ENCODE results near the gene KIF21A.

The KIF21A gene

GRCh38 chr12:39431002-39431796 is 11.7 kb downstream of the KIF21A start:
- DNase-seq = no peak

DNA sequence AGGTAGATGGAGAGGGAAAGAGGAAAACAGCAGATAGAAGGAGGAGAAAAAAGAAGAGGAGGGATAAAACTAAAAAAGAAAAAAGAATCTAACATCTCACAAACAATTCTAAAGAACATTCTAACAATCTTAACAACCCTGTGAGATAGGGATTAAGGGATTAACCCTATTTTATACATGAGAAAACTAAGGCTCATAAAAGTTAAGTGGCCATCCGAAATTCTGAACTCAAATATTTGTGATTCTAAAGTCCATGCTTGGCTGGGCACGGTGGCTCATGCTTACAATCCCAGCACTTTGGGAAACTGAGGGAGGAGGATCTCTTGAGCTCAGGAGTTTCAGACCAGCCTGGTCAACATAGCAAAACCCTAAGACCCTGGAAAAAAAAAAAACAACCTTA is 13.1 kb downstream of the KIF21A start:
- no peak for DNase-seq

DNA sequence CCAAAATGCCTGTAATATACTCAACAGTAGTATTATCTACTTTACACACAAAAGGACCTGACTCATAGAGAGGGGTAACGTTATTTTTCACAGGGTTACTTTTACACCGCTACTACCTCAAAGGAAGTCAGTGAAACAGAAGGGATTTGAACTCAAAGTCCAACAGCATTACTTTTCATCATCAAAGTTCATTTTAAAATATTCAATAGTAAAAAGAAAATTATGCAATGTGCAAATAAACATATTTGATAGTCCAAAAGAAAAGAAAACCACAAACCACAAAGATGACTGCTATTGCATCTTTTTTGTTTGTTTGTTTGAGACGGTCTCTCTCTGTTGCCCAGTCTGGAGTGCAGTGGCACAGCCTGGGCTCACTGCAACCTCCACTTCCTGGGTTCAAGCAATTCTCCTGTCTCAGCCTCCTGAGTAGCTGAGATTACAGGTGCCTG is 15.5 kb downstream of the KIF21A start:
- DNase-seq = no peak

GRCh38 chr12:39426636-39427240 is 16.2 kb downstream of the KIF21A start:
- no peak for DNase-seq

DNA sequence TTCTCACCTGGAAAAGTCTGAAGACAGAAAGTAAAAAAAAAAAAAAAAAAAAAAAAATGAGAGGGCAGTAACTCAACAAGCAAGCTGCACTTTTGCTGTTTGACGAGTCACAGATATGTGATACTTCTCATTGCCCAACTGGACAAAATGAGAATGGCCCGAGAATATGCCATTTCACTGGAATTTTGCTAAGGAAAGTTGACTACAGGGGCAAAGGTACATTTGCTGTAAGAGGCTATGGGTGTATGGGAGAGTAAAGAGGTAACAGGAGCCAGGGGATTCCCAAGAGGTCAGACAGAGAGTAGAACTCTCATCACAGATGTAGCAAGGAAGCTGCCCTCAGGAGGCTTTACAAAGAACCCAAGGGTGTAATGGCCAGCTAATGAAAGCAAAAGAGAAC is 22.9 kb downstream of the KIF21A start:
- DNase-seq = no peak

GRCh38 chr12:39419471-39419870 is 23.4 kb downstream of the KIF21A start:
- DNase-seq = no peak

DNA sequence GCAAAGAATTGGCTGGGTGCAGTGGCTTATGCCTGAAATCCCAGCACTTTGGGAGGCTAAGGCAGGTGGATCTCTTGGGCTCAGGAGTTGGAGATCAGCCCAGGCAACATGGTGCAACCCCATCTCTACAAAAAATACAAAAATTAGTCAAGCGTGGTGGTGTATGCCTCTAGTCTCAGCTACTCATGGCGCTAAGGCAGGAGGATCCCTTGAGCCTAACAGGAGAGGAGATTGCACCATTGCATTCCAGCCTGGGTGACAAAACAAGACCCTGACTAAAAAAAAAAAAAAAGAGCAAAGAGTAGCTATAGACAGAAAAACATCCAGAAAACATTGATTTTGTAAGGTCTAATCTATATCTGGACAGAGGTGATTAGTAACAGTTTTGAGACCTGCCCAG is 25.0 kb downstream of the KIF21A start:
- no peak for DNase-seq

DNA sequence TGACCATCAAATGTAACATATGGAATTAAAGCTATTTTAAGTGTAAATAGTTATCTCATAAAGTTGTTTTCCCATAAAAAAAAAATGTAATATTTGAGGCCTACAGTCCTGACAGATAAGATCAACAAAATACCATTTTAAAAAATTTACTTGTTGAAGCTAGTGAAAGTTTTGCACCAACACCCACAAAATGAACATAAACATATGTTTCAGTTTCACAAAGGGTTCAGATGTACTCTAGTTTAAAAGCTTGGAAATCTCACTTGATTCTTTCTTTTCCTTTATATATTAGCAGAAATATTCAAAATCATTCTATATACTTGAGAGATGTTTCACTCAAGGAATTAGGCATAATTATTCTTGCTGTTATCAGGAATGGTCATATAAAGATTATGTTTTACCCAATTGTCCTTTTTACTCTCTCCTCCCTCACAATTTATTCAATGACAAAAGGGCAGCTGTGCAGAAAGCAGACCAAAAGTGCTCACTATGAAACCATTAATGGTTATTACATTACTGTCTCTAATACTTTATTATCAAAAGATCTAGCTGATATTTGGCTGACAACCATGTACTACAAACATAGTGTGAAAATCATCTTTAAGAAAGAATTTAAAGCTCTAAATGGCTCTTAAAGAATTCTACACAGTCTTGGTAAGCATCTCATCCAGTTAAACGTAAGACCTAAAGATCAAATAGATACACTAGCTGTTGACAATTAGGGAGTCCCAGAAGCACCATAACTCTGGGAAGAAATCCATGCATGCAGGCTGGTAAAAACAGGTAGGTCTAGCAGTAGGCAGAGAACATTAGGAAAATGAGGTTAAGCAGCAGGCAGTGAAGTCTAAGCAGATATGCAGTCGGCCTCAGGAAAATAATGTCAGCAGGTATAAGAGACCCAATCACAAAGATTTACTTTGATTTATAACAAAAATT is 28.8 kb downstream of the KIF21A start:
- no peak for DNase-seq

DNA sequence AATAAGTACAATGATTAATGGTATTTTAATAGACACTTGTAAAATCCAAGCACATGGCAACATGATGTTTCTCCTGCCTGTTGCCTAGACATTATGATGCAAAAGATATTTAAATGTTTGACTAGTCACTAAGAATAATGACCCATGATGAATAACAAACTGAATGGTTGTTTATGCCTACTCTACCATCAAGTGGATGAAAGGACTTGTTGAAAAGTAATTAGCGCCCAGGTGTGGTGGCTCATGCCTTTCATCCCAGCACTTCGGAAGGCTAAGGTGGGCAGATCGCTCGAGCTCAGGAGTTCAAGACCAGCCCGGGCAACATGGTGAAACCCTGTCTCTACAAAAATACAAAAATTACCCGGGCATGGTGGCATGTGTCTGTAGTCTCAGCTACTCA is 30.7 kb downstream of the KIF21A start:
- DNase-seq = no peak

DNA sequence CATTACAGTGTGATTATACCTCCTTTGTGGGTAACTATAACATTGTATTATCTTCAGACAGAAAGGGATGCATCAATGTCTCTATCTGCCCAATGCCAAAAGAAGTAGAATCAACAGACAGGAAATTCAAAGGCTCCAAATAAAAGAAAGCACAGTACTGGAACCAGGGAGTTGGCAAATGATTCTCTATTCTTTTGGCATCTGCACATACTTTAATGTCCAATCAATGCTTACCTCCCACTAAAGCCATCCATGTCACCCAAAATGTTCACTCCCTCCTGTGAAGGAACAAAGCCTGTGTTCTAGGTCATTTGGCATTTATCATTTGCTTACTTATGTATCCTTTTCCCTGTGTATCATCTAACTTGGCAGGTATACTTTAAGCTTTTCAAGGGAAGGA is 36.7 kb downstream of the KIF21A start:
- no peak for DNase-seq

GRCh38 chr12:39405580-39405979 is 37.3 kb downstream of the KIF21A start:
- DNase-seq = no peak

DNA sequence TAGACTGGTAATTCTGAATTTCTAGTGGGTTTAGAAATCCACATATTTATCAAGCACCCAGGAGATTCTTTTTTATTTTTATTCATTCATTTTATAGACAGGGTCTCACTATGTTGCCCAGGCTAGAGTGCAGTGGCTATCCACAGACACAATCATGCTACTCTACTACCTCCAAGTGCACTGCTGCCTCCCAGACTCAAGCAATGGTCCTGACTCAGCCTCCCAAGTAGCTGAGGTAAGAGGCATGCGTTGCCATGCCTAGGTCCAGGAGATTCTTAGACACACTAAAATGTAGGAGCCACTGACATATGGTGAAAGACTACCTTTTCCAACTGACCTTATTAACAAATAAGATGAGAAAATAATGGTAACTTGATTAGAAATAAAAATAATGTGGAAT is 38.9 kb downstream of the KIF21A start:
- no peak for DNase-seq

DNA sequence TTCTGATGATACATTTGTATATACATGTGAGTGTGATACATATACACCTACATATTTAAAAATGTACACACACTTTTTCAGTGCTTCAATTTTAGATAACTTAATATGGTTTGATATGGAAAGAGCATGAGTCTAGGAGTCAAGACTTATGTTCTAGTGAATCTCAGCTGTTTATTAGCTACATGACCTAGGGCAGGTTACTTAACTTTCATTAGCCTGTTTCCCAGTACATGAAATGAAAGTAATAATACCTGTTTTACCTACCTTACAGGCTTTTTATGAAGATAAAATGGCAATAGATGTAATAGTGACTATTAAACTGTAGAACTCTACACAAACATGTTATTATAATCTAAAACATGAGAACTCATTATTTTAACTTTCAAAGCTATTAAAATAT is 39.5 kb downstream of the KIF21A start:
- DNase-seq = no peak

DNA sequence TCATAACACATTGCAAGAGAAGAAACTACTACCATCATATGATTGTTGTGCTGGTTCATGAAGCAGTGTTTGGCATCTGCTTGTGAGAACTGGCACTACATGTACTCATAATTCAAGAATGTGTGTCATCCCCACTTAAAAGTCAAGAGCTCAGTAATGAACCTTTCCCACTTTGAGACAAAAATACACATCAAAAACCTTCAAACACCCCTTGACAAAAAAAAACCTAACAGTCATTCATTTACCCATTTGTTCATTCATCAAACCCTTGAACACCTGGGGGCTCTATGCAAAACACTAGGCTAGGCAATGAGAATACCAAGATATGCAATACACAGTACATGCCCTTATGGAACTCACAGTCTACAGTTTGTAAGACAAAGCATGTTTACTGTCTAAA is 40.0 kb downstream of the KIF21A start:
- DNase-seq = no peak

DNA sequence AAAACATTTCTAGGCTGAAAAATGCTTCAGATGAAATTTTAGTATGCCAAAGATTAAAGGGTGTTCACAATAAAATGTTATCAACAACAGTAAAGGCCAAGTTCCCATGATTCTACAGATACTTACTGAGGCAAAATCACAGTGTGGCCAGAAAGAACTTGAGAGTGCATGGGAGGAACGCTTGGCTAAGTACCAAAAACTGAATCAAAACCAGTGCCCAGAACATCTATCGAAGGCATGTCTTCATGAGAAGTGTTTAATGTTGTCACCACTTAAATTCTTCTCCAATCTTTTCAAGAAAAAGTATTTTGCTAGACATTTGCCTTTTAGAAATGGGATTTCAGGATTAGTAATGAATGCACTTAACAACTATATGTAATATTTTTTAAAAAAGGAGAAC is 41.5 kb downstream of the KIF21A start:
- DNase-seq = no peak

GRCh38 chr12:39395866-39396265 is 47.1 kb downstream of the KIF21A start:
- no peak for DNase-seq

GRCh38 chr12:39393890-39394289 is 49.0 kb downstream of the KIF21A start:
- no peak for DNase-seq

GRCh38 chr12:39393179-39393578 is 49.7 kb downstream of the KIF21A start:
- DNase-seq = no peak

GRCh38 chr12:39392154-39392925 is 50.6 kb downstream of the KIF21A start:
- no peak for DNase-seq

GRCh38 chr12:39390752-39391151 is 52.2 kb downstream of the KIF21A start:
- no peak for DNase-seq

- no peak for DNase-seq
These were observed 53.3 kb downstream of the KIF21A start for GRCh38 chr12:39389399-39390150.

DNA sequence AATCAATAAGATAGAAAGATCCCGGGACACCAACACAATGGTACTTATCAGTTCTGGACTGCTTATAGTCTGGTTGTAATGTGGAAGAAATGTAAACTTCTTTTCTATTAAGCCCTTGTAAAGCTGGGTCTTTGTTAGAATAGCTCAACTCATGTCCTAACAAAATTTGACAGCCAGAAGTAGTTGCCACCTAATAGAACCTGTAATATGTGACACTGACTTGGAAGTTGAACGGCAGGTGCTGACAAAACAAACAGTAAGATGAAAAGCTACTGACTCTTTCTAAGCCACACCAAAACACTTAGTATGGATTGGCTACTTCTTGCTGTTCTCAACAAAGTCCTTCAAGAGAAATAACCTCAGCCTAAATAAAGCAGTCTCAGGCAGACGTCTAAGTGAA is 56.6 kb downstream of the KIF21A start:
- no peak for DNase-seq
